B cell (primary cell): ENCODE data around the gene COMMD7. TPM values are rescaled to one million over a fixed set of nuclear protein-coding genes. Genes with fewer than 3 reads are reported as not detected.

Source experiments
- ATAC-seq: fragments of 200-7000 bp; cut with Tn5 transposase; one replicate; pipeline ENCODE4 v1.10.0; 2021; ENCODE audit warnings: low read depth, mild to moderate bottlenecking, moderate number of reproducible peaks, moderate library complexity
- CTCF ChIA-PET: fragments of 350-600 bp; sonication (Branson Sonifier 250); formaldehyde crosslinking; loops from one replicate; lab custom pipeline; 2021; ENCODE audit warnings: antibody characterized with exemption, inconsistent platforms; lab: Charles Lee
- POLR2A ChIA-PET: fragments of 350-600 bp; sonication (Branson Sonifier 250); formaldehyde crosslinking; loops from one replicate; lab custom pipeline; 2021; ENCODE audit warnings: antibody characterized with exemption; lab: Charles Lee
- DNase-seq: peaks from one replicate; pipeline ENCODE4 v3.0.0; 2013
- H2AFZ ChIP-seq: 2 replicates; pipeline ENCODE4 v1.6.1; 2012; ENCODE audit warnings: mild to moderate bottlenecking, low read depth, low read length; ENCODE audit not compliant: insufficient read depth, poor library complexity, severe bottlenecking
- H3K27ac ChIP-seq, 2 donors: 1 replicate in 1 of 2; 2 replicates in 1 of 2; pipeline ENCODE4 v1.5.1; 2012 to 2013; ENCODE audit warnings: low read length in 2 of 2, mild to moderate bottlenecking in 2 of 2, moderate library complexity in 1 of 2
- H3K27me3 ChIP-seq, 4 experiments: fragments of 200-600 bp in 1 of 4; sonication (generic) in 1 of 4; replicated peaks in 1 of 4; 1 replicate in 2 of 4; 2 replicates in 2 of 4; pipeline versions ENCODE4 v1.6.1 to v1.7.0; 2013 to 2016; ENCODE audit warnings: low read length in 3 of 4, mild to moderate bottlenecking in 2 of 4, mixed read lengths in 1 of 4, moderate library complexity in 1 of 4; ENCODE audit not compliant: insufficient read depth in 4 of 4, control insufficient read depth in 3 of 4; ENCODE audit errors: control extremely low read depth in 1 of 4
- H3K36me3 ChIP-seq, 2 experiments: replicated peaks in 1 of 2; 1 replicate in 1 of 2; 2 replicates in 1 of 2; pipeline versions ENCODE4 v1.6.1 to v1.7.1; 2013; ENCODE audit warnings: low read length in 1 of 2; ENCODE audit not compliant: insufficient read depth in 2 of 2, control insufficient read depth in 1 of 2; ENCODE audit errors: control extremely low read depth in 1 of 2, extremely low read depth in 1 of 2
- H3K4me1 ChIP-seq, 2 donors: fragments of 200-600 bp in 1 of 2; sonication (generic) in 1 of 2; 1 replicate in 1 of 2; 2 replicates in 1 of 2; pipeline versions ENCODE4 v1.5.1 to v1.6.1; 2013 to 2017; ENCODE audit warnings: low read length in 2 of 2; ENCODE audit not compliant: control insufficient read depth in 2 of 2, insufficient read depth in 2 of 2
- H3K4me2 ChIP-seq: replicated peaks from 2 replicates; pipeline ENCODE3; 2012; ENCODE audit warnings: mild to moderate bottlenecking, low read depth, low read length; ENCODE audit not compliant: poor library complexity, severe bottlenecking
- H3K4me3 ChIP-seq, 5 experiments: fragments of 200-600 bp in 1 of 5; sonication (generic) in 1 of 5; 1 replicate in 3 of 5; 2 replicates in 2 of 5; pipeline versions ENCODE4 v1.5.1 to v1.7.0; 2011 to 2016; ENCODE audit warnings: low read length in 4 of 5, mild to moderate bottlenecking in 4 of 5, low read depth in 2 of 5, control low read depth in 1 of 5, moderate library complexity in 1 of 5; ENCODE audit not compliant: insufficient read depth in 1 of 5; ENCODE audit errors: control extremely low read depth in 1 of 5, extremely low read depth in 1 of 5
- H3K79me2 ChIP-seq: fragments of 200-600 bp; sonication (generic); one replicate; pipeline ENCODE4 v1.6.0; 2016; ENCODE audit warnings: low read length; ENCODE audit not compliant: control insufficient read depth, insufficient read depth
- H3K9ac ChIP-seq: fragments of 200-600 bp; sonication (generic); 2 replicates; pipeline ENCODE4 v1.6.1; 2017; ENCODE audit warnings: mild to moderate bottlenecking, low read length, moderate library complexity
- H3K9me3 ChIP-seq, 3 donors: one replicate each; pipeline versions ENCODE4 v1.6.1 to v1.7.1; 2013; ENCODE audit warnings: low read length in 2 of 3; ENCODE audit not compliant: control insufficient read depth in 2 of 3, insufficient read depth in 1 of 3; ENCODE audit errors: control extremely low read depth in 1 of 3
- H4K20me1 ChIP-seq: 2 replicates; pipeline ENCODE4 v1.6.0; 2012; ENCODE audit warnings: mild to moderate bottlenecking, low read length; ENCODE audit not compliant: insufficient read depth, control insufficient read depth, poor library complexity, severe bottlenecking
- H3K27ac Mint-ChIP-seq: one replicate; pipeline ENCODE4 v1.8.0; 2021; ENCODE audit warnings: mixed read lengths
- H3K27me3 Mint-ChIP-seq: one replicate; pipeline ENCODE4 v1.8.0; 2021; ENCODE audit warnings: mixed read lengths
- H3K4me1 Mint-ChIP-seq: one replicate; pipeline ENCODE4 v1.8.0; 2021; ENCODE audit warnings: mixed read lengths
- H3K4me3 Mint-ChIP-seq: one replicate; pipeline ENCODE4 v1.8.0; 2021; ENCODE audit warnings: mixed read lengths
- H3K9me3 Mint-ChIP-seq: one replicate; pipeline ENCODE4 v1.8.0; 2022; ENCODE audit warnings: mixed read lengths; ENCODE audit not compliant: insufficient read depth
- EZH2 ChIP-seq: IDR thresholded peaks from 2 replicates; pipeline ENCODE4 v1.6.1; 2012; ENCODE audit warnings: borderline replicate concordance, low read depth, mild to moderate bottlenecking, moderate library complexity, low read length; ENCODE audit not compliant: insufficient read depth, poor library complexity, severe bottlenecking
- WGBS: methylation state at CpG from one replicate; pipeline ENCODE4 v1.1.5; 2013; ENCODE audit warnings: missing lambda C conversion rate; ENCODE audit not compliant: insufficient coverage; 5-methylcytosine and 5-hydroxymethylcytosine counted together
- intact Hi-C: fragments of 100-400 bp; cut with micrococcal nuclease; formaldehyde crosslinking; loops from one replicate; pipeline ENCODE4 v1.10.0; 2022
- polyA plus RNA-seq: library from polyadenylated mRNA; depleted of rRNA; stranded (reverse); fragments of >200 nt; gene quantifications from 2 replicates; pipeline ENCODE4 v1.2.3, GENCODE V29; 2012
- total RNA-seq, 2 donors: library from RNA; stranded (reverse); fragments of 120-200 nt in 1 of 2; gene quantifications; 1 replicate in 1 of 2; 2 replicates in 1 of 2; pipeline versions ENCODE4 v1.2.3 to v1.2.4, GENCODE V29; 2013 to 2022
- TF ChIP-seq, protein P1 (sequence below): fragments of 200-600 bp; IDR thresholded peaks from one replicate; pipeline ENCODE4 v1.8.0; 2022; ENCODE audit warnings: antibody characterized with exemption, mild to moderate bottlenecking

The COMMD7 gene
- total and polyA plus RNA-seq, 2 donors (not counting 1 experiment from before 2014, with no cell fraction given), result 24.5 to 34.9 TPM

GRCh38 chr20:32664012-32664677 lies 79.1 kb downstream of the COMMD7 start:
- Histone ChIP-seq H2AFZ (no peak overlapping the region), H3K9me3 (peaks cover 0 to 18% (median 4%) of the 10 kb centered on the region in 3 donors), H3K9ac (no peak overlapping the region), H3K4me2 (no peak overlapping the region), H3K4me3 (no peak overlapping the region), H3K4me1 (no peaks in the 10 kb centered on the region), H3K36me3 (no peaks in the 10 kb centered on the region), H4K20me1 (no peaks in the 10 kb centered on the region), H3K79me2 (no peaks in the 10 kb centered on the region), H3K27me3 (no peaks in the 10 kb centered on the region), H3K27ac (no peak overlapping the region)
- ChIA-PET POLR2A (no interaction called here), CTCF (interaction anchor here (0.9 kb wide), 1 partner anchor 12 kb away, joined by 5 read pairs; no protein-coding TSS in a partner anchor)
- intact Hi-C loops, result no loop called here
- ATAC-seq (no peak), DNase-seq (no peak)
- 84% methylated on average over 10 of the region's 11 CpGs for WGBS
- Mint-ChIP-seq H3K27me3 (no peaks in the 10 kb centered on the region), H3K4me1 (peaks cover 2% of the 10 kb centered on the region), H3K9me3 (no peaks in the 10 kb centered on the region), H3K4me3 (no peak overlapping the region), H3K27ac (no peak overlapping the region)
- TF ChIP-seq, protein P1, sequence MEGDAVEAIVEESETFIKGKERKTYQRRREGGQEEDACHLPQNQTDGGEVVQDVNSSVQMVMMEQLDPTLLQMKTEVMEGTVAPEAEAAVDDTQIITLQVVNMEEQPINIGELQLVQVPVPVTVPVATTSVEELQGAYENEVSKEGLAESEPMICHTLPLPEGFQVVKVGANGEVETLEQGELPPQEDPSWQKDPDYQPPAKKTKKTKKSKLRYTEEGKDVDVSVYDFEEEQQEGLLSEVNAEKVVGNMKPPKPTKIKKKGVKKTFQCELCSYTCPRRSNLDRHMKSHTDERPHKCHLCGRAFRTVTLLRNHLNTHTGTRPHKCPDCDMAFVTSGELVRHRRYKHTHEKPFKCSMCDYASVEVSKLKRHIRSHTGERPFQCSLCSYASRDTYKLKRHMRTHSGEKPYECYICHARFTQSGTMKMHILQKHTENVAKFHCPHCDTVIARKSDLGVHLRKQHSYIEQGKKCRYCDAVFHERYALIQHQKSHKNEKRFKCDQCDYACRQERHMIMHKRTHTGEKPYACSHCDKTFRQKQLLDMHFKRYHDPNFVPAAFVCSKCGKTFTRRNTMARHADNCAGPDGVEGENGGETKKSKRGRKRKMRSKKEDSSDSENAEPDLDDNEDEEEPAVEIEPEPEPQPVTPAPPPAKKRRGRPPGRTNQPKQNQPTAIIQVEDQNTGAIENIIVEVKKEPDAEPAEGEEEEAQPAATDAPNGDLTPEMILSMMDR, result no peak
- no peak for TF ChIP-seq EZH2

DNA sequence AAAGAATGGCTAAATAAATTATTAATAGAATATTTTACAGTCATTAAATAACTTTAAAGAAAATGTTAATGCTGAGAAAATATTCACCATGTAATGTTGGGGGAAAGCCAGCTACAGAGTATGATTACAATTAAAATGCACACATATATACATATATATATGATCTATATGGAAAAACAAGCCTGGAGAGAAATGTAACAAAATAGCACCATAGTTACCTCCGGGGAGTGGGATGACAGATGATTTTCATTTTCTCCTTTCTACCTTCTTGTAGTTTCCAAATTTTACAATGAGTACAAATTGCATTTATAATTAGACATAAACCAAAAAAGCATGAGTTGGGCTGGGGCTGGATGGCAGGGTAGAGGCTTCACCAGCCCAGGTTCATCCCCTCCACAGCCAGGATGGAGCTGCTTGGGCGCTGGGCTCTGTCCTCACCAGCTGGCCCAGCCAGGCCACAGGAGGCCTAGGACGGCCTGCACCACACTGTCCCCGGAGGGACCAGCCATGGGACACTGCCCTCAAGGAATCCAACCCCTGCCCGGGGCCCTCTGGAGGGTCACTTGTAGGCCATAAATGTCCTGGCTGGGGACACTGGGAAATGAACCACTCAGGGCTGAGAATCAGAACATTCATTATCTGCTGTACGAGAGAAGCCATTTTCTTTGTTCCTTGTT lies 79.8 kb downstream of the COMMD7 start:
- Histone ChIP-seq H3K9ac (no peak overlapping the region), H3K9me3 (peaks cover 0 to 18% (median 4%) of the 10 kb centered on the region in 3 donors), H3K4me2 (no peak overlapping the region), H3K79me2 (no peaks in the 10 kb centered on the region), H4K20me1 (no peaks in the 10 kb centered on the region), H3K4me1 (no peaks in the 10 kb centered on the region), H3K27ac (no peak overlapping the region), H3K27me3 (no peaks in the 10 kb centered on the region), H3K36me3 (no peaks in the 10 kb centered on the region), H2AFZ (no peak overlapping the region), H3K4me3 (no peak overlapping the region)
- Mint-ChIP-seq H3K4me1 (peaks cover 2% of the 10 kb centered on the region), H3K27ac (no peak overlapping the region), H3K9me3 (no peaks in the 10 kb centered on the region), H3K27me3 (no peaks in the 10 kb centered on the region), H3K4me3 (no peak overlapping the region)
- intact Hi-C loops, result no loop called here
- ATAC-seq (no peak), DNase-seq (no peak)
- 96% methylated on average over 5 of the region's 6 CpGs for WGBS
- POLR2A ChIA-PET, result no interaction called here
- TF ChIP-seq EZH2, result no peak
- TF ChIP-seq, protein P1, result no peak
- CTCF ChIA-PET, result interaction anchor here (1.0 kb wide), 1 partner anchor 140 kb away, joined by 3 read pairs; no protein-coding TSS in a partner anchor
